GM18505 (cell line): ENCODE results near the gene TLK2.
A peak's percentile ranks its signal among the peaks of the same experiment; 100 is the strongest.

ENCODE experiments used
- ATAC-seq: cut with Tn5 transposase; IDR thresholded peaks from one replicate; pipeline ENCODE4 v1.9.1; 2021; ENCODE audit not compliant: unreplicated experiment
- POLR2A ChIP-seq: IDR thresholded peaks from 4 replicates; pipeline ENCODE4 v1.6.1; 2011; ENCODE audit warnings: borderline replicate concordance; ENCODE audit not compliant: insufficient read depth, insufficient read length; ENCODE audit errors: extremely low read depth

The TLK2 gene

GRCh38 chr17:62648956-62649294 lies 170.3 kb downstream of the TLK2 start:
- no peak for ATAC-seq
- no peak for TF ChIP-seq POLR2A

- TF ChIP-seq POLR2A: no peak
- ATAC-seq: no peak
Observed at GRCh38 chr17:62649570-62649969, 170.9 kb downstream of the TLK2 start.

GRCh38 chr17:62650587-62650986 lies 172.0 kb downstream of the TLK2 start:
- no peak for TF ChIP-seq POLR2A
- ATAC-seq: no peak

- no peak for TF ChIP-seq POLR2A
- ATAC-seq: no peak
Observed at GRCh38 chr17:62652251-62653001, 173.8 kb downstream of the TLK2 start.

DNA sequence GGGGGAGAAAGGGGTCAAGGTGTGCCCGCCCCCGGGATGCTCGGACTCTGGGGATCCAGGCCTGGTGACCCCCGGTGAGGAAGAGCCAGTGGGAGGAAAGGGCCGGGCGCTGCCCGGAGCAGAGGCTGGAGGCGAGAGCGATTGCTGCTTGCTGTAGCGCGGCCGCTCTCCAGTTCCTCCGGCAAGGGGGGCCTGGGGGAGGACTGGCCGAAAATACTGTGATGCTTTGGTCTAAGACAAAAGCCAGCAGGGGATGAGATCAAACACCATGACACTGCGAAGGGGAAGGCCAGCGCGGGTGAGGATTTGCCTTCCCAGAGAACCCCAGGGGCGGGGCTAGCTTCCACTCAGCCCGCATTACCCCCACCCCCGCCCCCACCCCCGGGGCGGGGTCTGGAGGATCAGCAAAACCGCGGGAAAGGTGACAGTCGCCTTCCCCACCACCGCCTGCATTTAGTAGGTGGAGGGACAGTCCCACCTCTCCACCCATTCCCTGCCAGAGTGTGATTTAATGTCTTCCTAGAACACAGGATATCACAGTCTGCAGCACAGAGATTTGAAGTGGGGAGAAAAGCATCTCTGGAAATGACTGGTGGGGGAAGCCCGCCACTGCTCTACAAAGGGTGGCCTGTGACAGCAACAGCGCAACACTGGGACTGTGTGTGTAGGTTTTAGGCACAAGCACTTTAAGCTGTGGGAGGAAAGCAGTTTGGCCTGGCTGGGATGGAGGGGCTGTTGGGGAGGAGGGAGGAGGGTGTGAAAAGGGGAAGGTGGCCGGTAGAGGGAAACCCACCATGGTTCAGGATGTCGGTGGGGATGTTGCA lies 174.6 kb downstream of the TLK2 start:
- peak; percentile 72 for ATAC-seq
- TF ChIP-seq POLR2A: no peak

DNA sequence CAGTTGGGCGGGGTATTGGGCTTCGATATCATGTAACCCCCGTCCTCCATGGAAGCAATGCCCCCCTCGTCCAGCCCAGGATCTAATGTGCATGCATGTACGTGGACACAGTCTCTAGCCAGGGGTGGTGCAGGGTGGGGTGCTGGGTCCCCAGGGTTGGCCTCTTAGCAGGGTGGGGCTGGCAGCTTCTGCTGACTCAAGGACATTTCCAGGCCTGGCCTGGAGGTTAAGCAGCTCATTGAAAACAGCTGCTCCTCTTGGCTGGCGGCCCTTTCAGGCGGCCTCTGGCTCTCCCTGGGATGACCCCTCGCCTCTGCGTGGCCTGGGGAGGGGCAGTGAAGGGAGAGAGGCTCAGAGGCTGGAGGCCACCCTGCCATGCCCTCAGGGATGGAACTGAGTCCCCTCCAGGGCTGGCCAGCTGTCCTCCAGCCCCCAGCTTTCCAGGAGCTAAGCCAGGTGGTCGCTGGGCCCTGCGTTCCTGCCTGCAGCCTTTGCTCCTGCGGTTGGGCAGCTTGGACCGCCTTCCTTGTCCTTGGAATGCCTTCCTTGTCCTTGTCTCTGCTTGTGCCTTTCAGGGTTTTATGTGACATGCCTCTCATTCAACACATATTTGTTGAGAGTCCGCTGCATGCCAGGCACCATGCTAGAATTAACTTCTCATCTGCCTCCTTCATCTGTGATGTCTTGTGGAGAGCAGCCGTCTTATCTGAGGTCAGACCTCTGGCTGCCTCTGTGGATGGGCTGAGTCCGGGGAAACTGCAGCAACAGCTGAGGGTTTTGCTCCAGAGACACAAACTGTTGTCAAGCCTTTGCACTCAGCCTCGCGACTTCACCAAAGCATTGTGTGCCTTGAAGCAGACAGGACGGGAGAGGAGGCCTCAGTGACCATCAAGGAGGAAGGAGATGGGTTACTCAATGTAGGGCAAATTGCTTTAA lies 175.5 kb downstream of the TLK2 start:
- TF ChIP-seq POLR2A: no peak
- peak; percentile 4 for ATAC-seq

- ATAC-seq: no peak
- no peak for TF ChIP-seq POLR2A
Observed at GRCh38 chr17:62655656-62656055, 177.0 kb downstream of the TLK2 start.

DNA sequence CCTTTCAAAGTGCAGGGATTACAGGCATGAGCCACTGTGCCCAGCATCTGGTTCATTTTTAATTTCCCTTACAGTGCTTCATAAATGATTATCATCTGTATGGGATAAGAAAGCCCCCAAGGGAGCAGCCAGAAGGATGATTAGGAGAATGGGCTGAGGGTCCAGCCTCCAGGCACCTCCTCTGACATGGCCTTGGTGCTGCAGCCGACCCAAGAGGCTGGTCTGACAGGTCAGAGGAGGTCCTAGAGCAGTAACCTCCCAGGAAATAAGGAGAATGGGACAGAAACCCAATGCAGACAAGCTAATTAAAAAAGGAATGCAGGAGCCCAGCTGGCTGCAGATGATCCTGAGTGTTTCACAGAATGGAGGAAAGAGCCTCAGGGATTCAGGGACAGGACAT lies 177.8 kb downstream of the TLK2 start:
- no peak for TF ChIP-seq POLR2A

DNA sequence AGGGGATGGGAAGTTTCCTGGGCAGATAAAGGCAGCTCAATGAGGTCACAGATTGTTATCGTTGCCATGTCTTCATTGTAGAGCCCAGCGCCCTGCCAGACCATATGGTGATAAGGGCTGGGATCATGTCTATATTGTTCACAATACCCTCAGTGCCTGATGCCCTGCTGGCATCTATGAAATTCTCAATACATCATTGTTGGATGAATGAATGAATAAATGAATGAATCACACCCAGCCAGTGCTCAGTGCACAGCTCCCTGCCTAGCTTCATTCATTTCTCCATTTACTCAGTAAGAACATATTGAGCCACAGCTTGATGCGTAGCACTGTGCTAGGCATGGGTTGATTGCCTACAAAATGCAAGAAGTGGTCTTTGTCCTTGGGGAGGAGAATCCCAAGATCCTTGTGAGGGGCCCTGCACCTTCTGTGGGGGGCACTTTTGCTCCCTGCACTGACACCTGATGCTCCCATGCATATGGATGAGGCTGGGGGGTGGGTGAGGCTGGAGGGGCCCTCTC lies 178.6 kb downstream of the TLK2 start:
- no peak for TF ChIP-seq POLR2A
- no peak for ATAC-seq

More for the DNA sequence above, 177.8 kb downstream of the TLK2 start:
- no peak for ATAC-seq

- no peak for ATAC-seq
- TF ChIP-seq POLR2A: no peak
Observed at GRCh38 chr17:62657690-62658089, 179.1 kb downstream of the TLK2 start.

- TF ChIP-seq POLR2A: no peak
Observed at GRCh38 chr17:62658136-62658920, 179.7 kb downstream of the TLK2 start.

DNA sequence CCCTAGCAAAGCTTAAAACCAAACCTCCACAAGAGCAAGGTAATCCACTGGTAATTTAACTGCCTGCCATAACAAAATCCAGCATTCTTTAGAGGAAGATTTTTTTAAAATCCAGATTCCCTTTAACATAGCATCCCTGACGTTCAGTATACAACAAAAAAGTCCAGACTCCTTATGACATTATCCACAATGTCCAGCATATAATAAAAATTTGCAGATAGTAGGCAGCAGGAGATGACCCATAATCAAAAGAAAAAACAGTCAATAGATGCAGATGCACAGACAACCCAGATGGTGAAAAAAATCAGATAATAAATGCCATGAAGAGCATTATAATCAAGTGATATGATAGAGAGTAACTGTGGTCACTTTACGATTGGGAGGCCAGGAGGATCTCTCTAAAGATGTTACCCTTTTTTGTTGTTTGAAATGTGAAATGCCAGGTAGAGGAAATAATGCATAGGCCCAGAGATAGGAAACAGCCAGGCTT lies 182.0 kb downstream of the TLK2 start:
- no peak for ATAC-seq
- no peak for TF ChIP-seq POLR2A

More at GRCh38 chr17:62658136-62658920, 179.7 kb downstream of the TLK2 start:
- ATAC-seq: no peak
